NCI-H1417 treated with DMSO at 0.1 percent for 48 hours (cell line): Measurements from ENCODE around the gene PLA1A.
"Not testable (repeated sequence)": the region's sequence is repeated elsewhere in the genome, so short reads cannot be mapped to it uniquely, and the experiment has no call there.

Experiments
- DNase-seq: peaks from one replicate; lab custom pipeline; 2025; lab: John Stamatoyannopoulos, UW

Gene PLA1A

GRCh38 chr3:119597548-119598288 lies at the start of gene PLA1A:
Gene PLA1A (plus strand): TSS chr3:119597885. CDS start chr3:119597914, 29 bp downstream.
- DNase-seq = no peak

- no peak for DNase-seq
Measured at GRCh38 chr3:119548341-119548740, 49.3 kb upstream of the PLA1A start.

- DNase-seq = no peak
Measured at GRCh38 chr3:119550192-119550910, 47.3 kb upstream of the PLA1A start.

GRCh38 chr3:119551598-119551997 lies 46.1 kb upstream of the PLA1A start:
- no peak for DNase-seq

GRCh38 chr3:119552928-119553327 lies 44.8 kb upstream of the PLA1A start:
- DNase-seq = not testable (repeated sequence)

- DNase-seq = no peak
Measured at GRCh38 chr3:119553823-119554415, 43.8 kb upstream of the PLA1A start.

GRCh38 chr3:119555309-119555735 lies 42.4 kb upstream of the PLA1A start:
- no peak for DNase-seq

- DNase-seq = no peak
Measured at GRCh38 chr3:119555929-119556328, 41.8 kb upstream of the PLA1A start.

- DNase-seq = no peak
Measured at GRCh38 chr3:119557192-119557876, 40.4 kb upstream of the PLA1A start.

GRCh38 chr3:119557877-119558269 lies 39.8 kb upstream of the PLA1A start:
- no peak for DNase-seq

- DNase-seq = no peak
Measured at GRCh38 chr3:119558626-119559317, 38.9 kb upstream of the PLA1A start.

GRCh38 chr3:119559441-119559963 lies 38.2 kb upstream of the PLA1A start, which contains the start of gene CD80:
Gene CD80 (minus strand): TSS chr3:119559614. CDS start chr3:119557728, 1,886 bp downstream.
- DNase-seq = no peak

GRCh38 chr3:119560160-119560559 lies 37.5 kb upstream of the PLA1A start:
- DNase-seq = no peak

GRCh38 chr3:119562307-119562961 lies 35.3 kb upstream of the PLA1A start:
- DNase-seq = no peak

GRCh38 chr3:119563334-119563733 lies 34.4 kb upstream of the PLA1A start:
- DNase-seq = not testable (repeated sequence)

GRCh38 chr3:119569156-119569555 lies 28.5 kb upstream of the PLA1A start:
- DNase-seq = no peak

- DNase-seq = no peak
Measured at GRCh38 chr3:119570229-119570628, 27.5 kb upstream of the PLA1A start.

- DNase-seq = no peak
Measured at GRCh38 chr3:119571230-119571629, 26.5 kb upstream of the PLA1A start.

GRCh38 chr3:119571688-119572087 lies 26.0 kb upstream of the PLA1A start:
- DNase-seq = no peak

GRCh38 chr3:119575507-119575906 lies 22.2 kb upstream of the PLA1A start:
- DNase-seq = no peak
